ENCODE measurements around the gene PI4K2A. TPM values are rescaled to one million over a fixed set of nuclear protein-coding genes. Genes with fewer than 3 reads are reported as not detected.

Gene PI4K2A
- total and polyA plus RNA-seq, 2 of the 13 experiments (the other 11 are each of a cell fraction or from before 2014, with no cell fraction given): 10.9 to 14.3 TPM

GRCh38 chr10:97685395-97685958 is 45.0 kb downstream of the PI4K2A start (continued):
- TF ChIP-seq ZNF276 (CRISPR knock-in tag; IDR thresholded peaks at IDR 0.05; ENCODE audit: low read depth) (0 out of 2 replicates have a peak, but pooled peaks have one; percentile 55), ELF1 (CRISPR knock-in tag; IDR thresholded peaks at IDR 0.05) (no peak), ZNF431 (CRISPR knock-in tag; IDR thresholded peaks at IDR 0.05; ENCODE audit: borderline replicate concordance, low read depth) (no peak), ATF6 (CRISPR knock-in tag; conservative IDR thresholded peaks at IDR 0.05) (no peak), ZNF652 (CRISPR knock-in tag; IDR thresholded peaks at IDR 0.05; ENCODE audit: borderline replicate concordance, low read depth) (no peak), ZSCAN20 (CRISPR knock-in tag; IDR thresholded peaks at IDR 0.05; ENCODE audit: borderline replicate concordance) (no peak), TAF1 (CRISPR knock-in tag; IDR thresholded peaks at IDR 0.05) (peak; percentile 40; the same call in 1 of the 2 replicates), ZEB1 (IDR thresholded peaks at IDR 0.05; ENCODE audit: insufficient replicate concordance, low read depth) (no peak), ZNF770 (CRISPR knock-in tag; IDR thresholded peaks at IDR 0.05) (peak; percentile 78), SOX6 (IDR thresholded peaks at IDR 0.05) (no peak), SOX6 (CRISPR knock-in tag; IDR thresholded peaks at IDR 0.05) (no peak), PHF8 (CRISPR knock-in tag; IDR thresholded peaks at IDR 0.05) (0 out of 2 replicates have a peak, but pooled peaks have one; percentile 32), MIER2 (CRISPR knock-in tag; IDR thresholded peaks at IDR 0.05) (no peak), SMARCC2 (IDR thresholded peaks at IDR 0.05) (no peak), CHCHD3 (CRISPR knock-in tag; IDR thresholded peaks at IDR 0.05) (no peak), TOPORS (CRISPR knock-in tag; IDR thresholded peaks at IDR 0.05) (no peak), NRL (CRISPR knock-in tag; IDR thresholded peaks at IDR 0.05; ENCODE audit: borderline replicate concordance) (no peak), SAP130 (CRISPR knock-in tag; IDR thresholded peaks at IDR 0.05; ENCODE audit: low read depth) (peak; percentile 34; the same call in 1 of the 2 replicates), SMC3 (IDR thresholded peaks at IDR 0.05; ENCODE audit: low read length) (no peak), PPARG (CRISPR knock-in tag; conservative IDR thresholded peaks at IDR 0.05) (no peak), ZNF18 (CRISPR knock-in tag; IDR thresholded peaks at IDR 0.05; ENCODE audit: insufficient replicate concordance) (no peak)
- TF ChIP-seq, protein P1, sequence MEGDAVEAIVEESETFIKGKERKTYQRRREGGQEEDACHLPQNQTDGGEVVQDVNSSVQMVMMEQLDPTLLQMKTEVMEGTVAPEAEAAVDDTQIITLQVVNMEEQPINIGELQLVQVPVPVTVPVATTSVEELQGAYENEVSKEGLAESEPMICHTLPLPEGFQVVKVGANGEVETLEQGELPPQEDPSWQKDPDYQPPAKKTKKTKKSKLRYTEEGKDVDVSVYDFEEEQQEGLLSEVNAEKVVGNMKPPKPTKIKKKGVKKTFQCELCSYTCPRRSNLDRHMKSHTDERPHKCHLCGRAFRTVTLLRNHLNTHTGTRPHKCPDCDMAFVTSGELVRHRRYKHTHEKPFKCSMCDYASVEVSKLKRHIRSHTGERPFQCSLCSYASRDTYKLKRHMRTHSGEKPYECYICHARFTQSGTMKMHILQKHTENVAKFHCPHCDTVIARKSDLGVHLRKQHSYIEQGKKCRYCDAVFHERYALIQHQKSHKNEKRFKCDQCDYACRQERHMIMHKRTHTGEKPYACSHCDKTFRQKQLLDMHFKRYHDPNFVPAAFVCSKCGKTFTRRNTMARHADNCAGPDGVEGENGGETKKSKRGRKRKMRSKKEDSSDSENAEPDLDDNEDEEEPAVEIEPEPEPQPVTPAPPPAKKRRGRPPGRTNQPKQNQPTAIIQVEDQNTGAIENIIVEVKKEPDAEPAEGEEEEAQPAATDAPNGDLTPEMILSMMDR (CRISPR knock-in tag; IDR thresholded peaks at IDR 0.05): peak; percentile 21; the same call in 1 of the 2 replicates
